HG02623 (cell line): ENCODE data around the gene COPB2.
"Not testable (repeated sequence)": the region's sequence is repeated elsewhere in the genome, so short reads cannot be mapped to it uniquely, and the experiment has no call there.

Source experiments
- ATAC-seq: cut with Tn5 transposase; IDR thresholded peaks from one replicate; pipeline ENCODE4 v1.9.1; 2021; ENCODE audit warnings: moderate library complexity; ENCODE audit not compliant: unreplicated experiment

Gene COPB2

GRCh38 chr3:139380575-139380974, 8.9 kb downstream of the COPB2 start:
- ATAC-seq = no peak

- ATAC-seq = no peak
Observed at GRCh38 chr3:139378587-139379241, 10.7 kb downstream of the COPB2 start.

GRCh38 chr3:139377378-139377777, 12.1 kb downstream of the COPB2 start:
- no peak for ATAC-seq

GRCh38 chr3:139374099-139374498, 15.3 kb downstream of the COPB2 start:
- ATAC-seq = no peak

- ATAC-seq = no peak
Observed at GRCh38 chr3:139364549-139364948, 24.9 kb downstream of the COPB2 start.

GRCh38 chr3:139361276-139361675, 28.2 kb downstream of the COPB2 start:
- ATAC-seq = no peak

- ATAC-seq = no peak
Observed at GRCh38 chr3:139358841-139359562, 30.4 kb downstream of the COPB2 start.

GRCh38 chr3:139357899-139358298, 31.5 kb downstream of the COPB2 start:
- ATAC-seq = peak; percentile 50

- ATAC-seq = no peak
Observed at GRCh38 chr3:139355891-139356290, 33.6 kb downstream of the COPB2 start.

GRCh38 chr3:139355476-139355875, 34.0 kb downstream of the COPB2 start:
- ATAC-seq = no peak

GRCh38 chr3:139354661-139355060, 34.8 kb downstream of the COPB2 start:
- no peak for ATAC-seq

- no peak for ATAC-seq
Observed at GRCh38 chr3:139353920-139354556, 35.4 kb downstream of the COPB2 start.

GRCh38 chr3:139346771-139347170, 42.7 kb downstream of the COPB2 start:
- ATAC-seq = no peak

GRCh38 chr3:139343895-139344856, 45.3 kb downstream of the COPB2 start, which contains the start of gene MRPS22:
Gene MRPS22, plus strand, starts transcription at chr3:139344020. Its CDS starts 7 bp downstream, at chr3:139344027.
- peak; percentile 94 for ATAC-seq

GRCh38 chr3:139342054-139342453, 47.4 kb downstream of the COPB2 start:
- ATAC-seq = no peak

GRCh38 chr3:139340784-139341183, 48.7 kb downstream of the COPB2 start:
- ATAC-seq = no peak

GRCh38 chr3:139339219-139339906, 50.1 kb downstream of the COPB2 start:
- no peak for ATAC-seq

GRCh38 chr3:139338405-139338804, 51.0 kb downstream of the COPB2 start:
- ATAC-seq = no peak

- ATAC-seq = not testable (repeated sequence)
Observed at GRCh38 chr3:139334675-139335074, 54.8 kb downstream of the COPB2 start.

GRCh38 chr3:139332092-139332491, 57.4 kb downstream of the COPB2 start:
- ATAC-seq = no peak
